Islet precursor cell (in vitro differentiated cells): ENCODE data around the gene CYB5B.

Experiments used
- DNase-seq: peaks from one replicate; pipeline ENCODE4 v3.0.0-alpha.2; 2018

Gene CYB5B

DNA sequence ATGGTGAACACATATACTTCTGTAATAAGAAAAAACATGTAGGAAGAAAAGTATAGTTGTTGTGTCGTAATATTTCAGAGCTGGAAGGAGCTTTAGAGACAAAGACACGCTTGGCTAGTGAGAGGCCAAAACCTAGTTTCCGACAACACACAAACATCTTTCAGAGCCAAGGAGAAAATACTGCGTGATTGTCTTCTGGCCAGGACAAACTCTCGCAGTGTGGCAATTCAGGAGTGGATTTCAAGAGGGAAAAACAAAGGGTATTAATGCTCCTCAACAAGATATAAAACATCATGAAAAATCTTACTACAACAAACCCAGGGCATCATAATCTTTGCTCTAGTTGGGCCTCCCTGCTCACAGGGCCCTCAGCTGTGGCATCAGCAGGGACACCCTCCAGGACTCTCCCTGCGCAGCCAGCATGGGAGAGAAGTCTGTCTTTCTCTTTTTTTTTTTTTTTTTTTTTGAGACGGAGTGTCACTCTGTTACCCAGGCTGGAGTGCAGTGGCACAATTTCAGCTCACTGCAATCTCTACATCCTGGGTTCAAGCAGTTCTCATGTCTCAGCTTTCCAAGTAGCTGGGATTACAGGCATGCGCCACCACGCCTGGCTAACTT is 66.4 kb downstream of the CYB5B start:
- no peak for DNase-seq

DNA sequence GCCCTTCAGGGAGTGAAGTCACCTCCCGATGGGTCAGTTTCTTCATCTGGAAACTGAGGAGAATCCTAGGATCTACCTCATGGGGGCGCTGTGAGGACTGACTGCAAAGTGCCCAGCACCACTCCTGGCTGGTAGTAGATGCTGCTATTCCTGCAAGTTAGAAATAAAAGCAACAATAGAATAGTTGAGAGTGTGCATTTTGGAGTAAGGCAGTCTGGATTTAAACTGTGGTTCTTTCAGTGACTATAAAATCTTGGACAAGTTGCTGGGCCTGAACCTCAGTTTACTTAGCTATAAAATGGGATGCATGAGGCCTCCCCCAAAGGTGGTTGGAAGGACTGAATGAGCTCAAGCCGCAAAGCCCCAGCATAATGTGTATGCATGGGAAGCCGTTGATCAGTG is 70.6 kb downstream of the CYB5B start:
- DNase-seq = peak; percentile 64

DNA sequence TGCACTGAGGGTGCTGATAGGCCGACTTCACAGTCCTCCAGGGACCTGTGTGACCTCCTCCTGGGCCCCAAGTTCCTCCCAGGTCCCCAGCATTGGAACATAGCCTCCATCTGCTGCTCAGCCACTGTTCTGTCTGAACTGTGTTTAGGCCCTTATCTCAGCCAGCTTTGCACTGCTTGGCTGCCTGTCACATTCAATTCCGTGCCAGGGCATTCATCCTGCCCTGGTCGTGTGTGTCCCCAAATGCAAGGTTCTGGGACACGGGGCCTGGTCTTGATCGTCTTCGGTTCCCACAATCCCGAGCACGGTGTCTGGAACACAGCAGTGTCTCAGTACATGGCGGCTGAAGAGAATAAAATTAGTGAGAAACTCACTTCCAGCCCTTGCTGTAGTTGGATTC is 71.4 kb downstream of the CYB5B start:
- DNase-seq = no peak

DNA sequence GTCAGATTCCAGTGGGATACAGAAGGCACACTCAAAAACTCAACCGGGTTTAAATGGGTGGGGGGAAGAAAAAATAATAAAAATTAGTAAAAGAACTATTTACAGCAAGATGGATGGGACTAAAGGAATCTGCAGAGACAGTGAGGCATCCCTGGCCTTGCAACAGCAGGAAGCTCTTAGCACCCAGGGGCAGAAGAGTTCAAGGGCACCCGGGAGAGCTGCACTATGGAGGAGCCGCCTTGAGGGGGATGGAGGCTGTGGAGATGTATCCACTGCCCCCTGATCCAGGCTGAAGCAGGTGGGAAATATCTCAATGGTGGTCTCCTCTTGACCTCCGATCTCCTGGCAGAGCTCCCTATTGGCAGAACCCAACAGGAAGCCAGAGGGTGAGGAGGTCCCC is 72.0 kb downstream of the CYB5B start:
- DNase-seq = no peak

DNA sequence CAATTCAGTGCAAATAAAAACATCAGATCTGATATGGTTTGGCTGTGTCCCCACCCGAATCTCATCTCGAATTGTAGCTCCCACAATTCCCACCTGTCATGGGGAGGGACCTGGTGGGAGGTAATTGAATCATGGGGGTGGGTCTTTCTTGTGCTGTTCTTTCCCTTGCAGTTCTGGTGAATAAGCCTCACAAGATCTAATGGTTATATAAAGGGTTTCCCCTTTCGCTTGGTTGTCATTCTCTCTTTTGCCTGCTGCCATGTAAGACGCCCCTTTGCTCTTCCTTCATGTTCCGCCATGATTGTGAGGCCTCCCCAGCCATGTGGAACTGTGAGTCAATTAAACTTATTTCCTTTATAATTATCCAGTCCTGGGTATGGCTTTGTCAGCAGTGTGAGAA is 72.5 kb downstream of the CYB5B start:
- no peak for DNase-seq

DNA sequence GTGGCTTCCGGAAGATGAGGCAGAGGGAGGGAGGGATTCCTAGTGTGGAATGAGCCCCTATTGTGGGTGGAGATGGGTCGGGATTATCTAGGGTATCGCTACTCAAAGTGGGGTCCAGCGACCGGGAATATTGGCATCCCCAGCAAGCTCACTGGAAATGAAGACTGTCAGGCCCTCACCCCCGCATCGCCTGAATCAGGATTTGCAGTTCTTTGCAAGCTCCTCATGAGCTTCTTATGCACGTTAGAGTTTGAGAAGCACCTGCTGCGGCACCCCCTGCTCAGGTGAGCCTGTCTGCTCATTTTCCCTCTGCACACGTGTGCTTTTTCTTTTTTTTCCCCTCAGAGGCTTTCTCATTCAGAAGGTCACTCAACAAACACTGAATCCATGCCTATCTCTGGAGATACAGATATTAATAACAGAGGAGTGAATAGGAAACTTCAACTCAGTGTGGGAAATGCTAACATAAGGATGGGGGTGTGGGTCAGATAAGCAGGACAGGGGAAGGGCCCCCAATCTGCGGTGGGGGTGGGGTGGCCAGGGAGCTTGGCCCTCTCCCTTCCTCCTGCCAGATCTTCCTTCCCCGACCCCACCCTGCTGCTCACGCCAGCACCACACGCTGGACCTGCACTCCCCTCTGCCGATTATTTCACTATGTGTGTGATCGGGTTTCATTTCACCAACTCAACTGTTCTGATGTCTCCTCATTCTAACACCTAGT is 73.6 kb downstream of the CYB5B start:
- no peak for DNase-seq

DNA sequence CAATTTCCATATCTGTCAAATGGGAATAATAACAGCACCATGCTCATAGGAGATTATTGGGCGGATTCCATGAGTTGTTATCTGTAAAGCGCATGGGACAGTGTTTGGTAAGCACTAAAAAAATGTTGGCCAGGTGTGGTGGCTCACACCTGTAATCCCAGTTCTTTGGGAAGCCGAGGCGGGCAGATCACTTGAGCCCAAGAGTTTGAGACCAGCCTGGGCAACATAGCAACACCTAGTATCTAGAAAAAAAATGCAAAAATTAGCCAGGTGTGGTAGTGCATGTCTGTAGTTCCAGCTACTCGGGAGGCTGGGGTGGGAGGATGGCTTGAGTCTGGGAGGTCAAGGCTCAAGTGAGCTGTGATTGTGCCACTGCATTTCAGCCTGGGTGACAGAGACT is 74.5 kb downstream of the CYB5B start:
- DNase-seq = no peak

DNA sequence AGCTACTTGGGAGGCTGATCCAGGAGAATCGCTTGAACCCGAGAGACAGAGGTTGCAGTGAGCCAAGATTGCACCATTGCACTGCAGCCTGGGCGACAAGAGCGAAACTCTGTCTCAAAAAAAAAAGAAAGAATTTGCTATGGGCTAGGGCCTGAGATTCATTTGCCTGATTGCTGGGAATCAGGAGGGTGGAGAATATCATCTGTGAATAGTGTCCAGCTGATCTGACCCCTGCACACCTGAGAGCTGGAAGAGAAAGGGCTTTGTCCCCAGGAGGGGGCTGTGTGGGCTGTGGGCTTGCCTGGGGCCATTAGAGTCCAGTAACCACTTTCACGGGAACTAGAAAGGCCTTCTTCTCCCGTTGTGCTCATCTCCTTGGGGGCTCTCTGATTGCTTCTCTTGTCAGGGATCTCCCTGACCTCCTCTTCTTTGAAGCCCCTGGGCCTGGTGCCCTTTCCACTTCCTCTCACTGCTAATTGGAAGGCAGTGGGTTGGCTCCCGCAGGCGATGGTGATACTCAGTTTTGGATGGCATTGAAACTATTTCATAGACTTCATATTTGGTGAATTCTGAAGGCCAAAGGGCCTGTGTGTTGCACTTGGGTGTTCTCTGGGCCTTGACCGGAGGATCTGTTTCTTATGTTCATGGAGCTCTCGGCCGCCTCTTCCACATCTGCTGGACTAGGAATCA is 75.3 kb downstream of the CYB5B start:
- DNase-seq = no peak

DNA sequence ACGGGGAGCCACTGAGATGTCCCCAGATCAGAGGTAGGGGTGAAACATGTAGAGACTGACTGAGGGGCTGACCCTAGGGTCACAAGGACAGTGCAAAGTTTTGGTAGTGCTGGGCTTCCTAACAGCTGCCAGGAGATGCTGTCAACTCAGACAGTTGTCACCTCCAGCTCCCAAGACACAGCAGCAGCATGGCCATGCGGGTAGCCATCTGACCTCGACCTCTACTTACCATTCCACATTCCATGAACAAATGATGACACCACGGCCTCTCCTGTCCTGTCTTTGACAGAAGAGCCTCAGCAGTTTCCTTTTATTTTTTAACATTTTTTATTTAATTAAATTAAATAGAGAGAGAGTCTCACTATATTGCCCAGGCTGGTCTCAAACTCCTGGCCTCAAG is 76.1 kb downstream of the CYB5B start:
- DNase-seq = no peak

DNA sequence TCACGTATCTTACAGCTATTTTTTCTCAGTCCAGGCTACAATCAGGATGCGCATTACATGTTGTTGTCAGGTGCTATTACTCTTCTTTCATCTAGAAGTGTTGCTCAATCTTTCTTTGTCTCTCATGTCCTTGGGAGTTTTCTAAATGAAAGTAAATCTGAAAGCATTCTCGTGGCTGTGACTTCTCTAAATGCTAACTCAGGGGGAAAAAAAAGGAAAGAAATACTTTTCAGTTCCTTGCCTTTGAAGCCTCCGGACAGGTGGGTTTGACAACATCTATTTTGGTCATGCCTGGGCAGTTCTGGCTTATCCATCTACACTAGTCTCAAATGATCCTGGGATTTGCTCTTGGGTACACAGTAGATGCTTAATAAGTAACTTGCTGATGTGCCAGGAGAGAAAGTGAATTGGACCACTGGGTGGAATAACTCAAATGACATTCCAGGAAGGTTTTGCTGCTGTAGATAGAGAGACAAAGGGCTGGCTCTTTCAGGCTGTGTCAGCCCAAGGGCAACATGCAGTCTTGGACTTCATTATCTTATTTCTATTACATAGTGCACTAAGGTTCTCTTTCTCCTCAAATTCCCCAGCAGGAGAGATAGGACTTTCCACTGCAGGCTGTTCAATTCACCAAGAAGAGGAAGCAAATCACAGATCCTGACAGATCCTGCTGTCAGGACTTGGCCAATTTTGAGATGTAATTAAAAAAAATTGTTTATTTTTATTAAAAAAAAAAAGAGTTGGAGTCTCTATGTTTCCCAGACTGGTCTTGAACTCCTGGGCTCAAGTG is 77.7 kb downstream of the CYB5B start:
- no peak for DNase-seq

DNA sequence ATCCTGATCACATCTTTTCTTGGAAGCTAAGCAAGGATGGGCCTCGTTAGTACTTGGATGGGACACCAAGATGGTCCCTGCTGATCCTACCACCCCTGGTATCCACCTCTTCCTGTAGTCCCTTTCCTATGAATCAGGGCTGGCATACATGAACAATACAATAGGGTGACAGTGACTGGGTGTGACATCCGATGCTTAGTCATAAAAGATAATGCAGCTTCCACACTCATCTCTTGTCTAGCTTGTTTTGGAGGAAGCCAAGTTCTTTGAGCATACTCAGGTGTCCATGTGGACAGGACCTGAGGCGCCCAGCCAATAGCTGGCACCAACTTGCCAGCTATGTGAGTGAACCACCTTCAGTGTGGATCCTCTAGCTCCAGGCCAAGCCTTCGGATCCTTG is 78.8 kb downstream of the CYB5B start:
- DNase-seq = no peak

DNA sequence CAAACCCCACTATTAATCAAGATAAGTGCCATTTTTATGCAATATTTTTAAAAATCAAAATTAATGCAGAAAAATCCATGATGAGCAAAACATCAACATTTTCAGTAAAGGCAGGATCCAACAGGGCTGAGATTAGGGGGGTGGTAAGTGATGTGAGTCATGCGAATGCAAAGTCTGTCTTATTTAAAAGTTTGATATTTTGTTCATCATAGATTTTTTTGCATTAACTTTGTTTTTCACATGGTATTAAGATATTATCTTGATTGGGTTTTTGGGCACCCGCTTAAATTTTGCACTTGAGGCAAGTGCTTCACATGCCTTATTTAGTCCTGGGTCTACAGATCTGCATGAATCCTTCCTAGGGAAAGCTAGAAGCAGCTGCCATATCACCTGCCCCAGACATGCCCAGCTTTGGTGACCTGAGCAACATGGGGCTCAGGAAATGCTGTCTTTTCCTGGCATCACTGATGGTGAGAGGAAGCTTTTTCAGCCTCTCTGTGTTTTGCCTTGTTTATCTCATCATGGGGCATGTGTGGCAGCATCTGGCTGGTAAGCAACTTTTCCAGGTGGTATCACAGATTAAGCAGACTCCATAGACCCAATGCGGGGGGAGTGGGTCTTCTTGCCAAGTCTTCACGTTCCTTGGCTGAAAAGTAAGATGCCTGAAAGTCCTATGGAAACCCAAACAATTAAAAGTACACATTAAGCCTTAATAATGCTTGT is 83.8 kb downstream of the CYB5B start:
- DNase-seq = no peak

DNA sequence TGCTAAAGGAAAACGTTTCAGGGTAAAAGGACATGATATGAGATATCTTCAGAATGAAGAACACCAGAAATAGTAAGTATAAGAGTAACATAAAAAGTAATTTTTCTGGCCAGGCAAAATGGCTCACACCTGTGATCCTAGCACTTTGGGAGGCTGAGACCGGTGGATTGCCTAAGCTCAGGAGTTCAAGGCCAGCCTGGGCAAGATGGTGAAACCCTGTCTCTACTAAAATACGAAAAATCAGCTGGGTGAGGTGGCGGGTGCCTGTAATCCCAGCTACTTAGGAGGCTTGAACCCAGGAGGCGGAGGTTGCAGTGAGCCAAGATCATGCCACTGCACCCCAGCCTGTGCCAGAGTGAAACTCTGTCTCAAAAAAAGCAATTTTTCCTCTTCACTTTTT is 84.7 kb downstream of the CYB5B start:
- DNase-seq = no peak

DNA sequence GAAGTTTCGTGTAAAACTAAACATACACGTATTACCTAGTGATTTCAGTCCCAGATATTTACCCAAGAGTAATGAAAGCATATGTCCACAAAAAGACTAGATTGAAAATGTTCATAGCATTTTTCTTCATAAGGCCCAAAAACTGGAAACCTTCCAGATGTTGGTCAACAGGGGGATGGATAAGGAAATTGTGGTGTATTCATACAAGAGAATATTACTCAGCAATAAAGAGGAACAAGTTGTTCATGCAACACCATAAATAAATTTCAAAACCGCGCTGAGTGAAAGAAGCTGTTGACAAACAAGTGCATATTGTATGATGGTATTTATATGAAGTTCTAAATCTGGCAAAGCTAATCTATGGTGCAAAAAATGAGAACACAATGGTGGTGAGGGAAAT is 87.2 kb downstream of the CYB5B start:
- no peak for DNase-seq

DNA sequence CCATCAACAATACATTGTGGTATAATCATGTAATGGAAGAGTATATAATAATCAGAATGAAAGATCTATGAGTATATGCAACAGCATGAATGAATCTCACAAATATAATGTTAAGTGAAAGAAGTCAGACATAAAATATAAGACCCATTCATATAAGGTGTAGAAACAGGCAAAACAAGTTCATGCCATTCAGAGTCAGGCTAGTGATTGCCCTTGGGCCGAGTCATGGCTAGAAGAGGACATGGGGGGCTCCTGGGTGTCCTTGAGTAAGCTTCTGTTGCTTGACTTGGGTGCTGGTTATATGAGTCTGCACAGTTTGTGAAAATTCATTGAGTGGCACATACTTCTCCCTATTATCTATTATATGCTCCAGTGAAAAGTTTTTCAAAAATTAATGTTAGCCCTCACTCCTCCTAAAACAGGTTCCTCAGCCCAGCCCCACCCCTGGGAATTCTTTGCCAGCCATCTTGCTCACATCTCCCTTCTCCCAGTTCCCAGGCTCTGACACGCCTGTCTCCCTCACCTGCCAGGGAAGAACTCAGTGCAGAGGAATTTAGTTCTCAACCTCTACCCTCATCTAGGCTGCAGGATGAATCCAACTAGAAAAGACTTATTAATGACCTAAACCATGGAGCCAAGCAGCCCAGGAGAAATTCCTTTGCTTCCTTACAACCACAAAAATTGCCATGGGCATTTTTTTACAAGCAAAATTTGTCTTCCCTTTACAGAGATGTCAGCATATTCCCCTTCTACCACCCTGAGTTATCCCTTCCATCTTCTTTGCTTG is 89.0 kb downstream of the CYB5B start:
- DNase-seq = peak; percentile 89

DNA sequence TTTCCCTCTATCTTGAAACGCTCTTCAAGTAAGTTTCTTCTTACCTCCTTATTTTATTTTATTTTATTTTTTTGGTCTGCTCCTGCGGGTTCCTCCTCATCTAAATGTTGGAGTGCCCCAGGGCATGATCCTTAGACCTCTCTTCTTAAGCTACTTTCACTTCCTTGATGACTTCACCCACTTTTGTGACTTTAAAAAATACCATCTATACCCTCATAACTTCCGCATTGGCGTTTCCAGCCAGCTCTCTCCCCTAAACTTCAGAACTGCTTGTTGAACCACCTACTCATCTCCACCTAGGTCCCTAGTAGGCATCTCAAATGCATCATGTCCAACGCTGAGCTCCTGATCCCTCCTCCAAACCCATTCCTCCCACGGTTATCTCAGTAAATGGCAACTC is 89.9 kb downstream of the CYB5B start:
- no peak for DNase-seq
